ENCODE results near the gene BTRC. TPM values are rescaled to one million over a fixed set of nuclear protein-coding genes. Genes with fewer than 3 reads are reported as not detected.
"Not testable (repeated sequence)": the region's sequence is repeated elsewhere in the genome, so short reads cannot be mapped to it uniquely, and the experiment has no call there.

Gene BTRC
- total RNA-seq, 3 donors from 2014 or later (not counting 1 experiment from before 2014, with no cell fraction given): 13.5 to 22.8 (median 15.2) TPM

DNA sequence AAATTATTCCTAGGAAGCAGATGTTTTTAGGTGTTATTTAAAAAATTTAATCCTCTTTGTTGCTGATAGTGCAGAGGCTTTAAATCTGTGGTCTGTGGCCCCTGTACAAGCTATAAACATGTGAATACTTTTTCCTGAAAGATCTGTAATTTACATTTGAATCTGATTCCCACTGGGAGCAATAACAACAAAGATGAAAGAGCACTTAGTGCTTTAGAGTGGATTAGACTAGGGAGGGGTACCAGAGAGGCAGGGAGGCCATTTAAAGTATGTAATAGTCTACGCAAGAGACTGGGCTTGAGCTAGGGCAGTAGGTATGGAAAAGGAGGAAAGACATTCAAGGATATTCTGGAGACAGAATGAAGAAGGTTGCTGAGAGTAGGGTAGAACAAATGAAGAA lies 19.1 kb downstream of the BTRC start:
- Mint-ChIP-seq H3K4me1 (peaks cover 22 to 34% of the 10 kb centered on the region in 2 donors), H3K27me3 (ENCODE audit: low read depth in 2 of 2) (no peaks in the 10 kb centered on the region), H3K9me3 (no peaks in the 10 kb centered on the region), H3K36me3 (peaks cover 5% of the 10 kb centered on the region), H3K27ac (no peak overlapping the region), H3K4me3 (no peak overlapping the region)
- TF ChIP-seq CTCF (IDR thresholded peaks at IDR 0.05): no peak
- Histone ChIP-seq H3K27me3 (ENCODE audit: control insufficient read depth, insufficient read depth, low read length) (no peaks in the 10 kb centered on the region), H3K36me3 (ENCODE audit: control insufficient read depth, insufficient read depth, low read length) (peaks cover 3% of the 10 kb centered on the region), H3K4me1 (ENCODE audit: control insufficient read depth, insufficient read depth, low read length) (no peaks in the 10 kb centered on the region), H3K27ac (ENCODE audit: low read length) (no peak overlapping the region), H3K9me3 (ENCODE audit: control insufficient read depth, insufficient read depth, low read length) (no peaks in the 10 kb centered on the region), H3K4me3 (ENCODE audit: low read length) (no peak overlapping the region)
- no peak for DNase-seq
- 100% methylated on average over 1 of the region's 1 CpG for WGBS (ENCODE audit: insufficient coverage)
- ATAC-seq: no peak
- intact Hi-C loops (cut with micrococcal nuclease): no loop called here

DNA sequence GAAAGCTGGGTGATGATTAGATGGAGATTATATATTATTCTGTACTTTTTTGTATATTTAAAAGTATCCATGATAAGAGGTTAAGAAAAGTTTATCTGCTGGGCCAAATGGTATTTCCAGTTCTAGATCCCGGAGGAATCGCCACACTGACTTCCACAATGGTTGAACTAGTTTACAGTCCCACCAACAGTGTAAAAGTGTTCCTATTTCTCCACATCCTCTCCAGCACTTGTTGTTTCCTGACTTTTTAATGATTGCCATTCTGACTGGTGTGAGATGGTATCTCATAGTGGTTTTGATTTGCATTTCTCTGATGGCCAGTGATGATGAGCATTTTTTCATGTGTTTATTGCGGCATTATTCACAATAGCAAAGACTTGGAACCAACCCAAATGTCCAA lies 20.0 kb downstream of the BTRC start:
- H3K27ac ChIP-seq (ENCODE audit: low read length); DNase-seq; H3K36me3 Mint-ChIP-seq; intact Hi-C loops (cut with micrococcal nuclease); H3K4me1 ChIP-seq (ENCODE audit: control insufficient read depth, insufficient read depth, low read length); H3K27me3 Mint-ChIP-seq (ENCODE audit: low read depth in 2 of 2); H3K4me3 ChIP-seq (ENCODE audit: low read length); H3K9me3 Mint-ChIP-seq; H3K9me3 ChIP-seq (ENCODE audit: control insufficient read depth, insufficient read depth, low read length); H3K36me3 ChIP-seq (ENCODE audit: control insufficient read depth, insufficient read depth, low read length); H3K27me3 ChIP-seq (ENCODE audit: control insufficient read depth, insufficient read depth, low read length); H3K27ac Mint-ChIP-seq; H3K4me3 Mint-ChIP-seq; ATAC-seq: not testable (repeated sequence)
- H3K4me1 Mint-ChIP-seq: peaks cover 22 to 34% of the 10 kb centered on the region in 2 donors
- WGBS (ENCODE audit: insufficient coverage): no CpG with 5 or more reads among the region's 3 CpGs

DNA sequence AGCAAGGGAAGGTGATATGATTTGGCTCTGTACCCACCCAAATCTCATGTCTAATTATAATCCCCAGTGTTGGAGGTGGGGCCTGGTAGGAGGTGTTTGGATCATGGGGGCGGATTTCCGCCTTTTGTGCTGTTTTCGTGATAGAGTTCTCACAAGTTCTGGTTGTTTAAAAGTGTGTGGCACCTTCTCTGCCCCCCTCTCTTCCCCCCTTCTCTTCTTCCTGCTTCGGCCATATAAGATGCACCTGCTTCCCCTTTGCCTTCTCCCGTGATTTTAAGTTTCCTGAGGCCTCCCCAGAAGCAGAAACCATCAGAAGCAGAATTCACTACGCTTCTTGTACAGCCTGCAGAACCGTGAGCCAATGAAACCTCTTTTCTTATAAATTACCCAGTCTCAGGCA lies 21.1 kb downstream of the BTRC start:
- no peak for TF ChIP-seq CTCF (IDR thresholded peaks at IDR 0.05)
- no peaks in the 10 kb centered on the region for H3K9me3 Mint-ChIP-seq
- no peak overlapping the region for H3K27ac Mint-ChIP-seq
- peaks cover 5% of the 10 kb centered on the region for H3K36me3 Mint-ChIP-seq
- intact Hi-C loops (cut with micrococcal nuclease): no loop called here
- H3K4me1 Mint-ChIP-seq: peaks cover 22 to 27% of the 10 kb centered on the region in 2 donors
- Histone ChIP-seq H3K4me1 (ENCODE audit: control insufficient read depth, insufficient read depth, low read length) (no peaks in the 10 kb centered on the region), H3K4me3 (ENCODE audit: low read length) (no peak overlapping the region), H3K9me3 (ENCODE audit: control insufficient read depth, insufficient read depth, low read length) (no peaks in the 10 kb centered on the region), H3K36me3 (ENCODE audit: control insufficient read depth, insufficient read depth, low read length) (peaks cover 3% of the 10 kb centered on the region), H3K27me3 (ENCODE audit: control insufficient read depth, insufficient read depth, low read length) (no peaks in the 10 kb centered on the region), H3K27ac (ENCODE audit: low read length) (no peak overlapping the region)
- WGBS (ENCODE audit: insufficient coverage): 43% methylated on average over 4 of the region's 7 CpGs
- DNase-seq: no peak
- no peak overlapping the region for H3K4me3 Mint-ChIP-seq
- no peak for ATAC-seq
- H3K27me3 Mint-ChIP-seq (ENCODE audit: low read depth in 2 of 2): no peaks in the 10 kb centered on the region

- no peaks in the 10 kb centered on the region for H3K9me3 Mint-ChIP-seq
- TF ChIP-seq CTCF (IDR thresholded peaks at IDR 0.05): no peak
- no peak overlapping the region for H3K4me3 ChIP-seq (ENCODE audit: low read length)
- intact Hi-C loops (cut with micrococcal nuclease): no loop called here
- no peak overlapping the region for H3K4me3 Mint-ChIP-seq
- H3K36me3 Mint-ChIP-seq: peaks cover 5% of the 10 kb centered on the region
- no peaks in the 10 kb centered on the region for H3K9me3 ChIP-seq (ENCODE audit: control insufficient read depth, insufficient read depth, low read length)
- H3K4me1 Mint-ChIP-seq: peaks cover 21 to 27% of the 10 kb centered on the region in 2 donors
- 100% methylated on average over 2 of the region's 5 CpGs for WGBS (ENCODE audit: insufficient coverage)
- no peak overlapping the region for H3K27ac Mint-ChIP-seq
- no peak overlapping the region for H3K27ac ChIP-seq (ENCODE audit: low read length)
- no peaks in the 10 kb centered on the region for H3K27me3 Mint-ChIP-seq (ENCODE audit: low read depth in 2 of 2)
- no peaks in the 10 kb centered on the region for H3K4me1 ChIP-seq (ENCODE audit: control insufficient read depth, insufficient read depth, low read length)
- ATAC-seq: no peak
- DNase-seq: no peak
- H3K27me3 ChIP-seq (ENCODE audit: control insufficient read depth, insufficient read depth, low read length): no peaks in the 10 kb centered on the region
- H3K36me3 ChIP-seq (ENCODE audit: control insufficient read depth, insufficient read depth, low read length): no peaks in the 10 kb centered on the region
Measured at GRCh38 chr10:101379663-101380352, 25.8 kb downstream of the BTRC start.

Measured in natural killer cell (primary cell).